HG02885 (cell line): ENCODE data around the gene JPH4.

Experiments used
- ATAC-seq: cut with Tn5 transposase; IDR thresholded peaks from one replicate; pipeline ENCODE4 v1.9.1; 2021; ENCODE audit warnings: mild to moderate bottlenecking; ENCODE audit not compliant: unreplicated experiment, poor library complexity

The JPH4 gene

DNA sequence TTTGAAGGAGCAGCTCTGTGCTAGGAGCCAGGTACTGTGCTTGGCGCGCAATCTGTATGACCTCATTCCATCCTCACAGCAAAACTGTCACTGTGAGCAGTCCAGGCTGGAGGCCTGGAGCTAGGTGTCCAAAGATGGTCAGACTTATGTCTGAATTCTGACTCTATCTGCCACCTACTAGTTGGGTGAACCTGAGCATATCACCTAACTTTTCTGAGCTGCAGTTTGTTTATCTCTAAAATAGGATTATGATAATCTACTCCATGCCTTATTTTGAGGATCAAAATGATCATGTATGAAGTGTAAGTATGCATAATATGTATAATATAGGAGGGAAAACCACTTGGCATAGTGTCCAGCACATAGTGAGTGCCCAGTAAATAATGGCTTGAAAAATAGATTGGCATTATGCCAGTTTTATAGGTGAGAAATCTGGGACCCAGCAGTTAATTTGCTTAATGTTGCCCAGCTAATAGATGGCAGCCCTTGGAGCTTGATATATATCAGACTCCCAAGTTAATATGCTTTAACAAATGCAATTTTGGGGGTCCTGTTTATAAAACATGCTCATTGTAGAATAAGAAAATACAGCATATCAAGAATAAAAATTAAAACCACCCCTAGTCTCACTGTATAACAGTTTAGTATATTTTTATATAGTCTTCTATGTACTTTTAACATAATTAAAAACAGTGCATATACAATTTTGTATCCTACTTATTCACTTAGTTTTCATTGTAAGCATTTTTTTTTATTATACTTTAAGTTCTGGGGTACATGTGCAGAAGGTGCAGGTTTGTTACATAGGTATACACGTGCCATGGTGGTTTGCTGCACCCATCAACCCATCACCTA, 4.5 kb upstream of the JPH4 start:
- ATAC-seq: no peak

GRCh38 chr14:23580948-23581281, 2.3 kb upstream of the JPH4 start:
- ATAC-seq: no peak

DNA sequence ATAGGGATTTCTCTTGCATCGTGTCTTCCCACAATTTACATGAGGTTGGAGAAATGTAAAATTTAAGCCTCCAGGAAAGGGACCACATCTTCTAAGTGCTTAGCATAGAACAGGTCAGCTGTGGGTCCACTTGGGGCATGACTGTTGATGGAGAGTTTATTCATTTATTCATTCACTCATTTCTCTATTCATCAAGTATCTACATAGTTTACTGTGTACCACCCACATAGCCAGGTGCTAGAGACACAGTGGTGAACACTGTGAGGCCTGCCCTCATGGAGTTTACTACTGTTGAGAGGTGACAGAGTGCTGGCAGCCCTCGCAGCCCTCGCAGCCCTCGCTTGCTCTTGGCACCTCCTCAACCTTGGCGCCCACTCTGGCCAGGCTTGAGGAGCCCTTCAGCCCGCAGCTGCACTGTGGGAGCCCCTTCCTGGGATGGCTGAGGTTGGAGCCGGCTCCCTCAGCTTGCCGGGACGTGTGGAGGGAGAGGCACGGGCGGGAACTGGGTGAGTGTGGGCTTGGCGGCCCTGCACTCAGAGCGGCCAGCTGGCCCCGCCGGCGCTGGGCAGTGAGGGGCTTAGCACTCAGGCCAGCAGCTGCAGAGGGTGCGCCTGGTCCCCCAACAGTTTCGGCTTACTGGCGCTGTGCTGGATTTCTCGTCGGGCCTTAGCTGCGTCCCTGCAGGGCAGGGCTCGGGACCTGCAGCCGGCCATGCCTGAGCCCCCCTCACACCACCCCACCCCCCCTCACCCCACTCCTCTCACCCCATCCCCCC, 1.7 kb upstream of the JPH4 start:
- ATAC-seq: no peak

DNA sequence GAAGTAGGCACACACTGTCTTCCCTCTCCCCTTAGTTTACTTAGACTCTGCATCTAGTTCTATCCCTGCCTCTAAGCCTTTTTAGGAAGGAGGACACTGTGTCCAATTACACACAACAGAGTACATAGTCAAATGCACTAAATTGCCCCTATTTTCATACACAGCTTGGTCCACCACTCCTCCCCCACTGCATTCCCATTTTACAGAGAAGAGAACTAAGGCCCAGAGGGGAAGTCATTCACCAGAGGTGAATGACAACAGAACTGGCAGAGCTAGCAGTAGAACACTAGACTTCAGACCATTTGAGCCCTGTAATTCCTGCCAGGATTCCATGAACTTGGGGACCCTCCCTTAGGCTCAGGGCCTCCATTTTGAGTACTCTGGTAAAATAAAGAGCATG, 1.1 kb upstream of the JPH4 start:
- no peak for ATAC-seq

- ATAC-seq: no peak
These were observed 681 bp upstream of the JPH4 start for GRCh38 chr14:23579311-23579630.

GRCh38 chr14:23577710-23578392, 739 bp downstream of the JPH4 start:
- no peak for ATAC-seq

- ATAC-seq: no peak
These were observed 1.4 kb downstream of the JPH4 start for GRCh38 chr14:23577004-23577681.

DNA sequence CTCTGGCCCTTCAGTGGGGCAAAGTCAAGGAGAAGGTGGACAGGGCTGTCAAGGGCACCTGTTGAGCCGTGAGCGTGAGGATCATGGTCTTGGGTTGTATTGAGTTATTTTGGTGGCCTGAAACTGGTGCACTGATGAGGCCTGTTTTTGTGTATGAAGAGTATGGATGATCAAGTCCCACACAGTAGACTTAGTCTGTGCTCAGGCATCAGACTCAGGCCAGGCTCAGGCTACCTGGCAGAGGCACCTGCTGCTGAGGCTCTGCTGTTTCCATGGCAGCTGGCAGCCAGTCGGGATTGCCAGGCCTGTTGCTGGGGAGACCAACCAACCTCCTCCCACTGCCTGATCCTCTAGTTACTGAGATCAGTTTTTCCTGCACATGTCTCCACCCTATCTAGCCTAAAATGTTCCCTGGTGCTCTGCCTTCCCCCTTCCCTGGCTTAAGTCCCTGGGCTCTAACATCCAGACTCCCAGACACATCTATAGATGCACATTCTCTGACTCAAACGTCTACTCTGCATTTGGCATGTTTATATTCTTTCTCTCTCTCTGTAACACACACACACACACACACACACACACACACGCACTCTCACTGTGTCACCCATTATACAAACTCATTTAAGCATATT, 5.1 kb downstream of the JPH4 start:
- ATAC-seq: no peak

- no peak for ATAC-seq
These were observed 5.8 kb downstream of the JPH4 start for GRCh38 chr14:23572836-23573235.

- ATAC-seq: no peak
These were observed 6.1 kb downstream of the JPH4 start for GRCh38 chr14:23572524-23572828.

DNA sequence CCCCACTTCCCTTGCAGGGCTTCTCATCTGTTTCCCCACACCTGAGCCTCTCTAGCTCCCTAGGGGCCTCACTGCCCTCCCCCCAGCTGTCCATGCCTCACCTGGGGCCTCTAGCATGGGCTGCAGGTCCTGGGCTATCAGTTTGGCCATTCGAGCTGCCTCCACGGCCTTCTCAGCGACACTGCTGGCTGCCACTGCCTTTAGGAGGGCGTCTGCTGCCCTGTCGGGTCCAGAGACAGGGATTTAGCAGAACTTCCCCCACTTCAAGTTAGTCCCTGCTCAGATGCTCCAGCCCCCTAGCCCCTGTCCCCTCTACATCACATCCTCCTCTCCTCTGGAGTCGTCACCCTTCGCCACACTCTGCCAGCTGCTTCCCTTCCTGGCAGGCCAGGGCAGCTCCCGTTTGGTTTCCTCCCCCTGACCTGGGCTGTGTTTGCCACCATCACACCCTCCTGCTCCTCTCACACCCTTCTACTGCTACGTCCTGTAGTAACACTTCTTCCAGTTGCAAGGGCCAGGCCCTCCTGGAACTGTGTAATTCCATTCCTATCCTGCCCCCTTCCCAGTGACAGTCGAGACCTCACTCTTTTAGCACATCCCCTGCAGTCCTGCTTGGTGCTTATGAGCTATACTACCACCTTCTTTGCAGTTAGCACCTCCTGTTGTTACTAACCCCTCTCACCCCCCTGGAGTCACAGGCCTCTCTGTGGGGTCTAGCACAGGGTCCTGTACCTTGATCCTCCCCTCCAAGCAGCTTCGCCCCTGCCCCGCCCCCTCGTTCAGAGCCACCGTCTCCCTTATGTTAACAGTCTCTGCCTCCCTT, 6.7 kb downstream of the JPH4 start:
- ATAC-seq: no peak

- no peak for ATAC-seq
These were observed 7.6 kb downstream of the JPH4 start for GRCh38 chr14:23570806-23571483.

- no peak for ATAC-seq
These were observed 9.0 kb downstream of the JPH4 start for GRCh38 chr14:23569443-23570151.

- no peak for ATAC-seq
These were observed 9.8 kb downstream of the JPH4 start for GRCh38 chr14:23568600-23569331.

DNA sequence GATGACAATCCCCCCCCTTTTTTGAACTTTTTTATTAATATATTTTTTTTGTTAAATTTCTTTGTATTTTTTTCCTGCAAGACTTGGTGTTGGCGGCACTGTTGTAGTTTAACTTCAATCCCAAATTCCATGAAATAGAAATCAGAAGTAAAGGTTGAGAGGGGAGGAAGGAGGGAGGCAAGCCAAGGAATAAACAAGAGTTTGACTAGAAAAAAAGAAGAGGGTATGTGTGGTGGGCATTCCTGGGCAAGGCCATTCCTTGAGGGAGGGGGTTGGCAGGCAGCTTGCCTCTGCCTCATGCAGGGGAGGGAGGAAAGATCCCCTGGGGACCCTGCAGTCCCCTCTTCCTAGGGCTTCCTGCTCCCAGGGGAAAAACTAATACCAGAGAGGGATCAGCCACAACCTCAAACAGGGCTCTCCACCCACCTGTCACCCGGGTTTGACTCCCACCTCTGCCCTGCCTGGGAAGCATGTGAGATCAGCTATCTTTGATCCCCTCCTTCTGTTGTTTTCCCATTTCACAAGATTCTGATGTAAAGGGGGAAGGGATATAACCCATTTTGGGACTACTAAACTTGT, 10.5 kb downstream of the JPH4 start:
- no peak for ATAC-seq

- ATAC-seq: peak; percentile 94
These were observed 11.2 kb downstream of the JPH4 start, which contains the start of gene AP1G2 for GRCh38 chr14:23567186-23568020. Gene AP1G2, minus strand, starts transcription at chr14:23567791. Its CDS starts 477 bp downstream, at chr14:23567314.
